GM18909 (cell line): ENCODE data around the gene SLC5A11.

Experiments
- ATAC-seq: cut with Tn5 transposase; IDR thresholded peaks from one replicate; pipeline ENCODE4 v1.9.1; 2021; ENCODE audit warnings: mild to moderate bottlenecking; ENCODE audit not compliant: unreplicated experiment, poor library complexity

The SLC5A11 gene

GRCh38 chr16:24954137-24954536, 108.4 kb downstream of the SLC5A11 start:
- ATAC-seq = no peak

GRCh38 chr16:24955975-24956731, 110.4 kb downstream of the SLC5A11 start:
- no peak for ATAC-seq

GRCh38 chr16:24957887-24958286, 112.1 kb downstream of the SLC5A11 start:
- no peak for ATAC-seq
